GM19193 (cell line): ENCODE results near the gene SPDEF.

Experiments used
- POLR2A ChIP-seq: IDR thresholded peaks from 4 replicates; pipeline ENCODE4 v1.6.1; 2011; ENCODE audit not compliant: insufficient read depth, insufficient read length; ENCODE audit errors: extremely low read depth

SPDEF gene

DNA sequence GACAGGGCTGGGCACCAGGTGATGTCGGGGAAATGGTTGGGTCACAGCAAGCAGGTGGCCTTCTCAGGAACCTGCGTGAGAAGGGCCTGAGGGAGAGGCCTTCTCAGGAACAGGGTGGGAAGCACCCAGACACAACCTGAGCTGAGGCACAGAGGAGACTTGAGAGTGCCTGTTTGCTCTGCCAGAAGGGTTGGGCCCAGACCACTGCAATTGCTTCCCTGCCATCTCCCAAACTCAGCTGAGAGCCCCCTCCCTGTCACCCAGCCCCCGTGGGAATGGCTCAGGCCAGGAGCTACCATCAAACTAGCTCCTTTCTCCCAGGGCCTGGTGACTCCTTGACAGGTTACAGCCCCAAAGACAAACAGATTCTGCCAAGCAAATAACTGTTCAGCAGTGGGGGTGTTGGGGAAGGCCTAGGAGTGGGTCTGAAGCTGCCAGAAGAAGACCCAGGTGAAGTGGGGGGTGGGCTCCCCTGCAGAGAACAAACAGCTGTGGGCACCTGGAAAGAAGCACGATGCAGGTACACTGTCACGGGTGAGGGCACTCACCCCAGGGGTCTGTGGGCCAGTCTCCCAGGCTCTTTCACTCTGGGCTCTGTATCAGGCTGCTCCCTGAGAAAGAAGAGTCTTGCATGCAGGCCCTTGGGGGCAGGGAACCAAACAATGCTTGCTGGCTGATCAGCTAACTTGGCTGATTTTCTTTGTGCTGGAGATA, 30.4 kb upstream of the SPDEF start:
- no peak for TF ChIP-seq POLR2A

DNA sequence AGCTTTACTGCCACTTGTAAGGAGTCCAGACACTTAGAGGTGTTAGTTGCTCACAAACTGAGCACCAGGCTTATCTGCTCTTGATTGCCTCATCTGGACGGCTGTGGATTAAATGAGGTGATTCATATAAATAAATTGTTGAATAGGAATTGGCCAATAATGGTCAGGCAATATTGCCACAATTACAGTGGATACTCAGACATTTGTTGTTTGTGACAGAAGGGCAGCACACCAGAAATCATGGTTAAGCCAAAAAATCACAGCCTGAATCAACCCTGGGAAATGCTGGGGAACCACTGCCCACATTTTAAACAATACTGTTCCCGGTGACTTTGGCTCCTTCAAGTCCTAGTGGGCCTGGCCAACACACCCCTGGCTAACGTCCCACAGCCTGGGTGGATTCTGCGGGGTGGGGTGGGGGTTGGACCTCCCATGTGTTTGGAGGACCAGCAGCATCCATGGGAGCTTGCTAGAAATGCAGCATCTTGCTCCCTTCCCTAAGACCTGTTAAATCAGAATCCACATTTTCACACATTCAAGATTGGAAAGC, 29.5 kb upstream of the SPDEF start:
- TF ChIP-seq POLR2A = no peak

DNA sequence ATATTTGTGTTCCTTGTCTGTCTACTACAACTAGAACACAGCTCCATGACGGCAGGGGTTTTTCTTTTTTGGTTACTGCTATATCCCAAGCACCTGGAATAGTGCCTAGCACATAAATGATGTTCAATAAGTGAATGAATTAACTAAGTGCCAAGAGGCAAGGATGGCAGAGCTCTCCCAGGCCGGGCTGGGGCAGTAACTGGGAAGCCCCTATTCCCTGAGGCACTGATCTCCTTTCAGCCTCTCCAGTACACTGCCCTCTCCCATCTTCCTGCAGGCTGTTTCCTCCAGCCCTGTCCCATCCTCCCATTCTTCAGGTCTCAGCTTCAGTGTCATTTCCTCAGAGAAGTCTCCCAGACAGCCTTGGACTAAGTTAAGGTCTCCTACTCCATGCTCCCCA, 29.0 kb upstream of the SPDEF start:
- TF ChIP-seq POLR2A = no peak

GRCh38 chr6:34584694-34585093, 28.6 kb upstream of the SPDEF start:
- no peak for TF ChIP-seq POLR2A

DNA sequence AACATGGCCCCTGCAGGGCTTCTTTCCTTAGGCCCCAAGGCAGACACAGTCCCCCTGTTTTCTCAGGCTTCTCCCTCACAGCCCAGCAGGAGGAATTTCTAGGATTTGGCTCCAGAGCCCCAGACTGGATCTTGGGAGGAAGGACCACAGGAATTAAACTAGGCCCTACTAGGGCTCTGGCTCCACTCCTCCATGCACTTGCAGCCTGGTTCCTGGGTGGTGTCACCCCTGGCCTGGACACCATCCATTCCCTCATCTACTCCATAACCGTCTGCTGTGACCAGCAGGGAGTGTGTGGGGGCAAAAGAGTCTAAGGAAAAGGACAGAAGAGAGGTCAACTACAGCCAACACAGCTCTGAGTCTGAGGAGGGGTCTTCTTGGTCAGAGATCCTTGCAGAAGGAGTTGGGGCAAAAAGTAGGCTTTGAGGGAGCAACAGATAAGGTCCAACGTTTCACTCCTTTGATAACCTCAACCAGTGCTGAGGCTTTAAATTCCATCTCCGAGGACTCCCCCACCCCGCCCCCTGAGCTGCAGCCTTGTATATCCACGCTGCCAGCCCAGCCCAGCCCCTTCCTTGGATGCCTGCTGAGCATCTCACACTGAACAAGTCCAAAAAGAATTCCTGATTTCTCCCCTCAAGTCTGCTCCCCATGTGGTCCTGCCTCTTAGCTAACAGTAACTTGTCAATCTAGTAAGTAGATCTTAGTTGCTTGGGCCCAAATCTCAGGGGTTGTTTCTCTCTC, 27.9 kb upstream of the SPDEF start:
- no peak for TF ChIP-seq POLR2A

DNA sequence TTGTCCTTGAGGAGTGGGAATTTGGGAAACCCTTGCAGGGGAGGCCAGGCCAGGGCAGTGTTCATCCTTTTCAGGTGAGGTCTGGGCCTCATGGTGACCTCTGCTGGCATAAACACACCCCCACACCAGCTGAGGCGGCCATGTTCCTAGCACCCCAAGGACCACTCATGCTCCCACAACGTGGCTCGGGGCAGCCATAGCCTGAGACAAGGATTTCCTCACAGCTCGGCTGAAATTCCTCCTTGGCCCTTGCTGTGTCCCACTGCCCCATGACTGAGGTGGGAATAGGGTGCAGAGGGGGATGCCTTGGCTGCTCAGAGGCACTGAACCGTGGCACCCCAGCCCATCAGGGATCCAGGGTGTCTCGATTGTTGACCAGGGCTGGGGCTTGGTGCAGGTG, 27.3 kb upstream of the SPDEF start:
- no peak for TF ChIP-seq POLR2A

DNA sequence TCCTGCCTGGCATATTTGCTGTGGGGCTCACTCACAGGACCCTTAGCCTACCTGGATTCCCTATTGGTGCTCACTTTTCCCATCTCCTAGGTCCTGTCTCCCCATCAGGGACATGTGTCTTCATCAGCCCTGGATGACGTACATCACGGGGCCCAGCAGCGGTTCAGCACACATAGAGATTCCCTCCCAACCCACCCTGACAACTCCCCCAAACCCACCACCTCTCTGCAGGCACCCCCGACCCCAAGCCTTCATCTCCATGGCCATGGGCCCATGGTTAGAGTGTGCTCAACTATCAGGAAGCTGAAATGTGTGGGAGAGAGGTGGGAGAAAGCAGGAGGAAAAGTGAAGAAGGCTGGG, 25.4 kb upstream of the SPDEF start:
- TF ChIP-seq POLR2A = no peak

- TF ChIP-seq POLR2A = no peak
Measured at GRCh38 chr6:34580707-34581560, 24.8 kb upstream of the SPDEF start.

DNA sequence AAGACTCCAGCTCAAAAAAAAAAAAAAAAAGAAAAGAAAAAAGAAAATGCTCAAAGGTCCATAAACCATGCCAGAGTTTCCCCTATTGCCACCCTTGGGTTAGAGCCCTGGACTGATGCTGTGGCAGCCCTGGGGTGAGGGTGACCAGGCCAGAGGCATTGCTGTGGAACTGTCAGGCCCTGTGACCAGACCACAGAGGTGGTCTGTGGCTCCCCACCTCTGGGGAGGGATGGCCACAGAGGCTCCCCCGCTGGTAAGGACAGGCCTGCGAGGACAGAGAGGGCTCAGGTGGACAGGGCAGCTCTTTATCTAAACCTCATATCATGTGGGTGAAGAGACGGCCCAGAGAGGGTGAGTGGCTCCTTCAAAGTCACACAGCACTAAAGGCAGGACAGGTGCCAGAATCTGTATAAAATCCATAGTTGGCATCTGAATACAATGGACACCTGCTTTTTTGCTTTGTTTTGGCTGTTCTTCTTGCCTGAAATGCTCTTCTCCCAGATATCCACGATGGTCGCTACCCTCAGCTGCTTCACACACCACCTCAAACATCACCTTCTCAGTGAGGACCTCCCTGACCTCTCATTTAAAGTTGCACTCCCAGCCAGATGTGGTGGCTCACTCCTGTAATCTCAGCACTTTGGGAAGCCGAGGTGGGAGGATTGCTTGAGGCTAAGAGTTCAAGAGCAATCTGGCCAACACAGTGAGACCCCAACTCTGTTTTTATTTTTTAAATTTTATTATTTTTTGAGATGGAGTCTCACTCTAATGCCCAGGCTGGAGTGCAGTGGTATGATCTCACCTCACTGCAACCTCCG, 22.5 kb upstream of the SPDEF start:
- no peak for TF ChIP-seq POLR2A

GRCh38 chr6:34576286-34576955, 20.3 kb upstream of the SPDEF start:
- no peak for TF ChIP-seq POLR2A

- TF ChIP-seq POLR2A = no peak
Measured at GRCh38 chr6:34575326-34575725, 19.2 kb upstream of the SPDEF start.

GRCh38 chr6:34574647-34575293, 18.6 kb upstream of the SPDEF start:
- no peak for TF ChIP-seq POLR2A

DNA sequence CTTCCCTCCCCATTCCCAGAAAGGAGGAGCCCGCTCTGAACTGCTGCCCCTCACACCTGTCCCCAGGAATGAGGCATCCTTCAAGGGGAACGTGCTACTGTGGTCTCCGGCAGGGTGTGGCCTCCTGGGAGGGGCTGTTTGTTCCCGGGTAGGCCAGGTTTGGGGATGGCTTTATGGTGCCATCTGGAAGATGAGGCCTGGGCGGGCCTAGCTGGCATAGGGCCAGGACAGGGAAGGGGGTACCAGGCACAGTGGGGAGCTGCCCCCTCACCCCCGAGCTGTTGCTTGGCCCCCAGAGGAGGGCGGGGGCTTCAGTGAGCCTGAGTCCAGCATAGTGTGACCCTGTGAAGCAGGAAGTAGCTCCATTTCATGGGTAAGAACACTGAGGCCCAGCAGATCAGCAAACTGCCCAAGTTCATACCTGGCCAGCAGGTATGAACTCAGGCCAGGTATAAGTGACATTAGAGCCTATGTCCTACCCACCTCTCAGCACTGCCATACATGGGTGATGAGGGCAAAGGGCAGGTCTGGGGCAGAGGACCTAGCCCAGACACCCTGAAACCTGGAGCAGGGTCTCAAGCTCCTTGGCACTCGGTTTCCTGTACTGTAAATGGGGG, 17.5 kb upstream of the SPDEF start:
- TF ChIP-seq POLR2A = no peak
